GM12872 (cell line): Measurements from ENCODE around the gene MICU1.

Experiments
- TF ChIP-seq, protein P1 (sequence below): IDR thresholded peaks from 3 replicates; pipeline ENCODE4 v1.5.1; 2011; ENCODE audit warnings: low read depth, mild to moderate bottlenecking, low read length, moderate library complexity; ENCODE audit not compliant: insufficient read depth

Gene MICU1

DNA sequence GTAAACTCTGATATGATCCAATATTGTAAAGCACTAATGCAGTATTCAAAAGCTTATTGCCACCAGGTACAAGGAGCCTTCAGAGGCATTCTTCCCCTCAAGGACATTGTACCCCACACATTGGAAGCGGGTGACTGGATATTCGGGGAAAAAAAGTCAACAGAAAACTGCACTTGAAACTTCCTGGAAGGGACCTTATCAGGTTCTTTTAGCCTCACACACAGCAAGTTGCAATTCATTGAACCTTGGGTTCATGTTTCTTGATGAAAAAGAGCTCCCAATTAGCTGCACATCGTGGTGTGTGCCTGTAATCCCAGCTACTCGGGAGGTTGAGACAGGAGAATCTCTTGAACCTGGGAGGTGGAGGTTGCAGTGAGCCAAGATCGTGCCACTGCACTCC is 16.4 kb upstream of the MICU1 start:
- TF ChIP-seq, protein P1, sequence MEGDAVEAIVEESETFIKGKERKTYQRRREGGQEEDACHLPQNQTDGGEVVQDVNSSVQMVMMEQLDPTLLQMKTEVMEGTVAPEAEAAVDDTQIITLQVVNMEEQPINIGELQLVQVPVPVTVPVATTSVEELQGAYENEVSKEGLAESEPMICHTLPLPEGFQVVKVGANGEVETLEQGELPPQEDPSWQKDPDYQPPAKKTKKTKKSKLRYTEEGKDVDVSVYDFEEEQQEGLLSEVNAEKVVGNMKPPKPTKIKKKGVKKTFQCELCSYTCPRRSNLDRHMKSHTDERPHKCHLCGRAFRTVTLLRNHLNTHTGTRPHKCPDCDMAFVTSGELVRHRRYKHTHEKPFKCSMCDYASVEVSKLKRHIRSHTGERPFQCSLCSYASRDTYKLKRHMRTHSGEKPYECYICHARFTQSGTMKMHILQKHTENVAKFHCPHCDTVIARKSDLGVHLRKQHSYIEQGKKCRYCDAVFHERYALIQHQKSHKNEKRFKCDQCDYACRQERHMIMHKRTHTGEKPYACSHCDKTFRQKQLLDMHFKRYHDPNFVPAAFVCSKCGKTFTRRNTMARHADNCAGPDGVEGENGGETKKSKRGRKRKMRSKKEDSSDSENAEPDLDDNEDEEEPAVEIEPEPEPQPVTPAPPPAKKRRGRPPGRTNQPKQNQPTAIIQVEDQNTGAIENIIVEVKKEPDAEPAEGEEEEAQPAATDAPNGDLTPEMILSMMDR: no peak

DNA sequence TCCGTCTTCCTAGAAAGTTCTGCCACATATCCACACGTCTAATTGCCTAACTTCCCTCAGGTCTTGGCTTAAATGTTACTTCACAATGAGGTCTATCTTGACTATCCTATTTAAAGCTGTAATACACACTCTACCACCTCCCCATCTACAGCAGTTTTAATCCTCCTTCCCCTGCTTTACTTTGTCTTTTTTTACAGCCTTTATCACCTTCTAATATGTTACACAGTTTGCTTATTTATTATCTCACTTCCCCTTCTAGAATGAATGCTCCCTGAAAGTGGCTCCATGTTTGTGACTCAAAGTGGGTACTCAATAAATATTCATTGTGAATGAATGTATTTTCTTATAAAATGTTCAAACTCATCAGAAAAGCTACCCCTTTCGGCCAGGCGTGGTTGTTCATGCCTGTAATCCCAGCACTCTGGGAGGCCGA is 13.6 kb upstream of the MICU1 start:
- TF ChIP-seq, protein P1: no peak

DNA sequence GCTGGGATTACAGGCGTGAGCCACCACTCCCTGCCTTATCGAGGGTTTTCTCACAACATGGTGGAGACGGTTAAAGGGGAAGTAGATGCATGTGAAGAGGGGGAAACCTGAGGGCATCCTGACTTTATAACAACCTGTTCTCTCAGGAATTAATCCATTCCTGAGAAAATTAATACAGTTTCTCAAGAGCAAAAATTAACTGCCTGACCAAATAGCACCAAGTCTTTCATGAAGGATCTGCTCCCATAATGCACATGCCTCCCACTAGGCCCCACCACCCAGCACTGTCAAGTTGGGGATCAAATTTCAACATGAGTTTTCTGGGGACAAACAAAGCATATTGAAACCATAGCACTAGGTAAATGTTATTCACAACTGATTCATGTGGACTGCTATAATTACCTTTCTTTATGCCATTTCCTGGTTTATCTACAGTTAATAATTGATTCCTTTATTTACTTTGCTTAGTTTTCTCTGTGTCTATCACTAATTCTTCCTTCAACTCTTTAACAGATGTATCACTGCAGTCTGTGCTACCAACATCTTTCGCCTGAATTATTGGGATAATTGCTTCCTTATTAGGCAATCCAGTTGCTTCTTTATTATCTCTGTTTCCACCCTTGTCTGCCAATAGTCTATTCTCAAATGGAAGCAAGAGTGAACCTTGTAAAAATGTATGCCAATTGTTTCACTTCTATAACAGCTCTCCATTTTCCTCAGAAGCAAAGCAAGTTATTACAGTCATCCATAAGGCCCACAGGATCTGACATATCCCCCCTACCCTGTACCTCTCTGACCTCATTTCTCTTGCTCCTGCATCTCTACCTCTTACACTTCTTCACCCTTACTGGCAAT is 12.9 kb upstream of the MICU1 start:
- TF ChIP-seq, protein P1: no peak

DNA sequence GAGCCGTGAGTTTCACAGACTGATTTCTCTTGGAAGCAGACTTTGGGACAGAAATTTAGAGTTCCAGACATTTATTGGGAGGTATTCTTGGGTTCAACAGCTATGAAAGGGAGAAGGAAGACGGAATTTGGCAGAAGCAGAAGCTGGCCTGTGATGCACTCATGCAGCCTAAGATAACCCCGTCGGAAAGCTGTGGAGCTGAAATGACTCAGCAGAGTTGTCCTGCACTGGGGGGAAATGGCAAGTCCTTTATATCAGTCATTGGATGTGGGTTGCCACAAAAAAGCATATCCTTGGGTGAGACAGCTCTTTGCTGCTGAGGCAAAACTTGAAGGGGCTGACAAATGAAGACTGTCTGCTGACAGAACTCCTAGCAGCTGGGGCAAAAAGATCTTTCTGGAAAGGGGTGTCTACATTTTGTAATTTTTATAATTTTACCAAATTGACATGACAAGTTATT is 11.5 kb upstream of the MICU1 start:
- TF ChIP-seq, protein P1: no peak

DNA sequence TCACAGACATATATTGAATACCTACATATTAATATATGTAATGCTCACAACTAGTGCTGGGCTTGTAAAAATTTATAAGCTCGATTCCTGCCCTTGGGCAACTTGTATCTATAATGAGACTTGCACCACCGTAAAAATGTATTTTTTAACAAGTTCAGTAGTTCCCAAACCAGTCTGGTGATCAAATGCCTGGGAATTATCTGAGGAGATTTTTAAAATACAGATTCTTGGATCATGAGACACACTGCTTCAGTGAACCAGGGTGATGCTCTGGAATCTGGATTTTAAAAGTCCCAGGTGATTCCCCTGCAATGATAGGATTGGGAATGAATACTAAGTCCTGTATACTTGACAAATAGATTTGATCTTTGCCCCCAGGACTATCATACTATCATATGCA is 4.3 kb upstream of the MICU1 start:
- TF ChIP-seq, protein P1: no peak

DNA sequence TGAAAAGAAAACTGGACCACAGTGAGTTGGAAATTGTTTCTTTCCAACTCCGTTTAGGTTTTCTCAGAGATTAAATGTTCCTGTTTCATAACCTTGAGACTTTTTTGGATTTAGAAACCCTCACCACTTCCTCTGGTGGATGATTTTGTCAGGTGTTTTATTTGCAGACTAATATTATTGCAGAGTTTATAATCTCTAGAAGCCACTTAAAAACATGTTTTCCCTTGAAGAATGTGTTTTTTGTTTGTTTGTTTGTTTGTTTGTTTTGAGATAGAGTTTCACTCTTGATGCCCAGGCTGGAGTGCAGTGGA is 520 bp upstream of the MICU1 start:
- TF ChIP-seq, protein P1: no peak

DNA sequence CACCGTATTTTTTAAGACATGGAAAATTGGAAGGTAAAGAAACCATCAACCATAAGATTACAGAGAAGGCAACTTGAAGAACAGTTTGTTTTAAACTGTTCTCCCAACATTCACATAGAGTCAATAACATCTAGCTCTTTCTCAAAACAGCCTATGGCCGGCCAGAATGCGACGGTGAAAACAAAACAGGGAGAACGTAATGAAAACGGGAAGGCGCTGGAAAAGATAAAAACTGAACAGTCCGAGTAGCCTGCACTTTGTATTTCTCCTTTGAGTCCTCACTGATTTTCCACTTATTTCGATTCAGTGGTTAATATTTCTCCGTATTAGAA is 637 bp downstream of the MICU1 start:
- TF ChIP-seq, protein P1: no peak
